ENCODE results near the gene WDFY4. TPM values are rescaled to one million over a fixed set of nuclear protein-coding genes. Genes with fewer than 3 reads are reported as not detected.

Gene WDFY4
- polyA plus RNA-seq, 1 of the 3 experiments (the other 2 are of a cell fraction), result not detected

GRCh38 chr10:48802611-48803071 is 118.0 kb downstream of the WDFY4 start (continued):
- TF ChIP-seq CHD2 (IDR thresholded peaks at IDR 0.05; ENCODE audit: low read length, partially characterized antibody) (no peak), MXI1 (IDR thresholded peaks at IDR 0.05; ENCODE audit: low read depth, low read length) (no peak), TAF1 (IDR thresholded peaks at IDR 0.05; ENCODE audit: borderline replicate concordance, low read depth, low read length) (no peak), TCF12 (IDR thresholded peaks at IDR 0.05) (no peak), SMC3 (IDR thresholded peaks at IDR 0.05; ENCODE audit: low read depth, low read length) (no peak), GATA2 (CRISPR knock-in tag; IDR thresholded peaks at IDR 0.05) (no peak), RXRA (IDR thresholded peaks at IDR 0.05; ENCODE audit: borderline replicate concordance, low read depth) (no peak), EP300 (IDR thresholded peaks at IDR 0.05; ENCODE audit: borderline replicate concordance in 1 of 2, low read depth in 1 of 2, low read length in 1 of 2) (no peak), NFIC (IDR thresholded peaks at IDR 0.05; ENCODE audit: borderline replicate concordance) (no peak), ZBTB33 (IDR thresholded peaks at IDR 0.05; ENCODE audit: borderline replicate concordance, low read depth) (no peak)

DNA sequence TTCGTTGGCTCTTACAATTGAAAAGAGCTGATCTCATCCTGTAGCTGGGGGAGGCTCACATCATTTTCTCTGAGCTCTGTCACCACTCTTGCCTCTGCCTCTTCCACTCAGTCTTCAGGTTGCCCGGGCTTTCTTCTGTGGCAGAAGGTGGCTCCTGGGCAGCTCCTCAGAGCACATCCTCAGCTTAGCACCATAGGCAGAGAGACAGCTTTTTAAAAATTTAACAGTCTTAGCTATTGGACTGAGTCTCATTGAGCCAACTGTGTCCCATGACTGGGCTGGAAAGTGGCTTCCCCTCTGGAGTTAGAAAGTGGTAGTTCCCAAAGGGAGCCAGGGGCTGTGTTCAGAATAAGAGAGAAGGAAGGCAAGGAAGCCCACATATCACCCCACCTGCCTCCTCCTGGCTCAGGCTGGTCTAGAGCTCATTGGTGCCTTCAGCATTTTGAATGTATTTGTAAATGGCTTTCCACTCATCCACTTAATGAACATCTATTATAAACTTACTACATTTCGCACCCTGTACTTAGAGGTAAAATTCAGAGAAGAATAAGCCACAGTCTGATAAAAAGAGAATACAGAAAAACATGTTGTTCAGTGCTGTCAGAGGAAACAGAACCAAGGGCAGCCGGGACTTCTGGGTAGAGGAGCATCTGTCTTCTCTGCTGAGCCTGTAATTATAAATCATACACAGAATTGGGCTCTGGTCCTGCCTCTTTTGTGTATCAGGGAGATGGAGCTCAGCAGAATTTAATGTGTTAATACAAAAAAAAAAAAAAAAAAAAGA is 119.3 kb downstream of the WDFY4 start:
- 23% methylated on average over 4 of the region's 4 CpGs for WGBS (ENCODE audit: low lambda C conversion rate)

More for the DNA sequence above, 119.3 kb downstream of the WDFY4 start:
- Histone ChIP-seq H3K27me3 (ENCODE audit: insufficient read depth) (no peaks in the 10 kb centered on the region), H3K9ac (no peak overlapping the region), H3K9me3 (no peaks in the 10 kb centered on the region), H3K36me3 (replicated peaks in 1 of 2; ENCODE audit: control insufficient read depth in 1 of 2, insufficient read depth in 2 of 2, low read length in 1 of 2) (no peaks in the 10 kb centered on the region), H3K27ac (ENCODE audit: low read depth in 2 of 2, low read length in 1 of 2) (peak overlapping the region in 1 of 2 experiments; percentile 64; a peak in 1 of 4 replicates), H3K4me2 (no peak overlapping the region), H3K4me3 (ENCODE audit: low read depth in 2 of 2, low read length in 1 of 2) (no peak overlapping the region), H3K4me1 (ENCODE audit: control insufficient read depth in 1 of 2, insufficient read depth in 2 of 2, low read depth in 1 of 2, low read length in 1 of 2) (peaks cover 0 to 33% of the 10 kb centered on the region in 2 experiments; a peak in 1 of 4 replicates), H2AFZ (ENCODE audit: low read depth) (no peak overlapping the region), H4K20me1 (ENCODE audit: insufficient read depth) (no peaks in the 10 kb centered on the region), H3F3A (replicated peaks; ENCODE audit: insufficient read depth) (no peaks in the 10 kb centered on the region), H3K79me2 (ENCODE audit: insufficient read depth) (no peaks in the 10 kb centered on the region), H3K9me2 (no peaks in the 10 kb centered on the region)
- no peak for DNase-seq
- TF ChIP-seq RXRA (IDR thresholded peaks at IDR 0.05; ENCODE audit: borderline replicate concordance, low read depth) (no peak), PBX3 (IDR thresholded peaks at IDR 0.05) (no peak), GATA2 (CRISPR knock-in tag; IDR thresholded peaks at IDR 0.05) (no peak), GABPA (IDR thresholded peaks at IDR 0.05; ENCODE audit: low read depth) (no peak), MXI1 (IDR thresholded peaks at IDR 0.05; ENCODE audit: low read depth, low read length) (no peak), YY1 (IDR thresholded peaks at IDR 0.05; ENCODE audit: low read depth) (no peak), RAD21 (IDR thresholded peaks at IDR 0.05; ENCODE audit: low read length) (no peak), JUND (IDR thresholded peaks at IDR 0.05) (no peak), TCF12 (IDR thresholded peaks at IDR 0.05) (no peak), TAF1 (IDR thresholded peaks at IDR 0.05; ENCODE audit: borderline replicate concordance, low read depth, low read length) (no peak), NFIC (IDR thresholded peaks at IDR 0.05; ENCODE audit: borderline replicate concordance) (no peak), USF1 (IDR thresholded peaks at IDR 0.05; ENCODE audit: borderline replicate concordance, low read depth) (no peak), CHD2 (IDR thresholded peaks at IDR 0.05; ENCODE audit: low read length, partially characterized antibody) (no peak)
- TF ChIP-seq, protein P1, sequence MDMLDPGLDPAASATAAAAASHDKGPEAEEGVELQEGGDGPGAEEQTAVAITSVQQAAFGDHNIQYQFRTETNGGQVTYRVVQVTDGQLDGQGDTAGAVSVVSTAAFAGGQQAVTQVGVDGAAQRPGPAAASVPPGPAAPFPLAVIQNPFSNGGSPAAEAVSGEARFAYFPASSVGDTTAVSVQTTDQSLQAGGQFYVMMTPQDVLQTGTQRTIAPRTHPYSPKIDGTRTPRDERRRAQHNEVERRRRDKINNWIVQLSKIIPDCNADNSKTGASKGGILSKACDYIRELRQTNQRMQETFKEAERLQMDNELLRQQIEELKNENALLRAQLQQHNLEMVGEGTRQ (IDR thresholded peaks at IDR 0.05; ENCODE audit: borderline replicate concordance, low read depth, low read length), result no peak
- POLR2A ChIA-PET, result interaction anchor here (0.9 kb wide), 1 partner anchor 35 kb away, joined by 4 read pairs; no protein-coding TSS in a partner anchor
- CTCF ChIA-PET, result interaction anchor here (1.3 kb wide), 1 partner anchor 145 kb away, joined by 7 read pairs; no protein-coding TSS in a partner anchor
